Measurements from ENCODE around the gene DVL1. TPM values are rescaled to one million over a fixed set of nuclear protein-coding genes. Genes with fewer than 3 reads are reported as not detected.

The DVL1 gene
- total RNA-seq, 1 donor from 2014 or later = 32.6 TPM

Other genes starting within 250 kb of the DVL1 start
- gene C1orf159, start 233.3 kb downstream of the DVL1 start, total RNA-seq = 5.0 and 9.1 TPM in 2 replicates
- gene TTLL10, start 175.5 kb downstream of the DVL1 start, total RNA-seq = not detected in 2 replicates
- gene TNFRSF18, start 142.8 kb downstream of the DVL1 start, total RNA-seq = 0.26 and 0.51 TPM in 2 replicates
- 1.5 and 3.7 TPM in 2 replicates for gene TNFRSF4, start 135.3 kb downstream of the DVL1 start, total RNA-seq
- 70.0 and 104 TPM in 2 replicates for gene SDF4, start 117.4 kb downstream of the DVL1 start, total RNA-seq
- gene B3GALT6, start 117.2 kb downstream of the DVL1 start, total RNA-seq = 16.8 and 32.7 TPM in 2 replicates
- gene C1QTNF12, start 102.7 kb downstream of the DVL1 start, total RNA-seq = 0.25 and 0.51 TPM in 2 replicates
- gene UBE2J2, start 75.6 kb downstream of the DVL1 start, total RNA-seq = 30.0 and 42.0 TPM in 2 replicates
- 0.13 and 0.38 TPM in 2 replicates for gene SCNN1D, start 69.0 kb downstream of the DVL1 start, total RNA-seq
- 11.8 and 19.5 TPM in 2 replicates for gene ACAP3, start 41.5 kb downstream of the DVL1 start, total RNA-seq
- 9.8 and 13.5 TPM in 2 replicates for gene PUSL1, start 40.8 kb downstream of the DVL1 start, total RNA-seq
- gene INTS11, start 24.8 kb downstream of the DVL1 start, total RNA-seq = 49.6 and 71.7 TPM in 2 replicates
- gene CPTP, start 24.6 kb downstream of the DVL1 start, total RNA-seq = 10.8 and 22.3 TPM in 2 replicates
- under 0.01 and 0.25 TPM in 2 replicates for gene TAS1R3, start 18.1 kb downstream of the DVL1 start, total RNA-seq
- gene MXRA8, start 9.1 kb upstream of the DVL1 start, total RNA-seq = 0.25 TPM in 1 of 2 replicates, not detected in the other
- gene AURKAIP1, start 25.8 kb upstream of the DVL1 start, total RNA-seq = 75.2 and 83.3 TPM in 2 replicates
- gene CCNL2, start 49.9 kb upstream of the DVL1 start, total RNA-seq = 44.2 and 73.3 TPM in 2 replicates
- gene MRPL20, start 57.9 kb upstream of the DVL1 start, total RNA-seq = 88.1 and 95.9 TPM in 2 replicates
- 0.25 and 0.26 TPM in 2 replicates for gene ANKRD65, start 71.9 kb upstream of the DVL1 start, total RNA-seq
- gene VWA1, start 86.3 kb upstream of the DVL1 start, total RNA-seq = 6.9 and 7.7 TPM in 2 replicates
- gene ATAD3C, start 100.3 kb upstream of the DVL1 start, total RNA-seq = 0.39 and 0.89 TPM in 2 replicates
- gene ATAD3B, start 122.3 kb upstream of the DVL1 start, total RNA-seq = 13.3 and 16.6 TPM in 2 replicates
- 25.0 and 27.4 TPM in 2 replicates for gene ATAD3A, start 162.7 kb upstream of the DVL1 start, total RNA-seq
- gene TMEM240, start 191.2 kb upstream of the DVL1 start, total RNA-seq = 1.0 and 1.4 TPM in 2 replicates
- gene SSU72, start 225.4 kb upstream of the DVL1 start, total RNA-seq = 48.9 and 65.9 TPM in 2 replicates

All from dermis microvascular lymphatic vessel endothelial cell (primary cell).